A549 treated with dexamethasone at 1 μM for 4 hours (cell line): ENCODE data around the gene DENND2C. TPM values are rescaled to one million over a fixed set of nuclear protein-coding genes. Genes with fewer than 3 reads are reported as not detected.

Source experiments
- total RNA-seq: library from RNA; stranded (reverse); fragments of 200-300 nt; extraction: Qiagen RNA extraction; gene quantifications from 5 replicates; pipeline ENCODE4 v1.2.3, GENCODE V29; 2022

Gene DENND2C
- total RNA-seq: 0.34 to 0.62 TPM (median 0.39 TPM) in 5 replicates

GRCh38 chr1:114669562-114670082, at the start of gene DENND2C:
DENND2C (minus strand) TSS chr1:114670049; CDS start chr1:114625984, 44,065 bp downstream.

GRCh38 chr1:114716304-114717170, 46.7 kb upstream of the DENND2C start, which contains the start of gene NRAS:
NRAS (minus strand) TSS chr1:114716771; CDS start chr1:114716160, 611 bp downstream.

GRCh38 chr1:114695430-114696058, 25.7 kb upstream of the DENND2C start, which contains the start of gene AMPD1:
AMPD1 (minus strand) TSS chr1:114695546; CDS start chr1:114695471, 75 bp downstream.

GRCh38 chr1:114581335-114582287, 88.2 kb downstream of the DENND2C start, which contains the start of gene BCAS2:
BCAS2 (minus strand) TSS chr1:114581615; CDS start chr1:114581591, 24 bp downstream.

Other genes with a start within 250 kb of the DENND2C start
- gene TRIM33, start 158.8 kb downstream of the DENND2C start, total RNA-seq: 11.5 to 18.6 TPM (median 14.9 TPM) in 5 replicates
- gene BCAS2, start 88.4 kb downstream of the DENND2C start, total RNA-seq: 25.6 to 28.1 TPM (median 27.6 TPM) in 5 replicates
- 0.14 TPM in 1 of 5 replicates, not detected in the others for gene AMPD1, start 25.5 kb upstream of the DENND2C start, total RNA-seq
- gene NRAS, start 46.7 kb upstream of the DENND2C start, total RNA-seq: 29.5 to 37.6 TPM (median 32.0 TPM) in 5 replicates
- 133 to 159 TPM (median 146 TPM) in 5 replicates for gene CSDE1, start 87.9 kb upstream of the DENND2C start, total RNA-seq
- gene SIKE1, start 110.6 kb upstream of the DENND2C start, total RNA-seq: 10.8 to 20.8 TPM (median 18.7 TPM) in 5 replicates
- not detected in 5 replicates for gene SYCP1, start 184.8 kb upstream of the DENND2C start, total RNA-seq